Fibroblast of pulmonary artery (primary cell): ENCODE results near the gene TMEM176A.
A peak's percentile ranks its signal among the peaks of the same experiment; 100 is the strongest.
"Not testable (repeated sequence)": the region's sequence is repeated elsewhere in the genome, so short reads cannot be mapped to it uniquely, and the experiment has no call there.

Experiments used
- DNase-seq: peaks from one replicate; pipeline ENCODE4 v3.0.0-alpha.2; 2010; ENCODE audit warnings: low read depth
- H3K4me3 ChIP-seq: replicated peaks from 2 replicates; pipeline ENCODE4 v1.5.1; 2011; ENCODE audit warnings: low read depth, mild to moderate bottlenecking, control low read depth, low read length, moderate library complexity
- CTCF ChIP-seq: IDR thresholded peaks from 2 replicates; pipeline ENCODE4 v1.5.1; 2011; ENCODE audit warnings: mild to moderate bottlenecking, control low read depth, low read length, inconsistent platforms; ENCODE audit errors: missing control alignments

TMEM176A gene

GRCh38 chr7:150756166-150756565 lies 44.4 kb upstream of the TMEM176A start:
- H3K4me3 ChIP-seq, result no peak overlapping the region
- no peak for DNase-seq
- TF ChIP-seq CTCF, result no peak

- no peak overlapping the region for H3K4me3 ChIP-seq
- DNase-seq, result peak; percentile 3
- TF ChIP-seq CTCF, result peak; percentile 9
Observed at GRCh38 chr7:150756858-150757257, 43.7 kb upstream of the TMEM176A start.

GRCh38 chr7:150759479-150759878 lies 41.1 kb upstream of the TMEM176A start:
- TF ChIP-seq CTCF, result no peak
- no peak for DNase-seq
- H3K4me3 ChIP-seq, result no peak overlapping the region

GRCh38 chr7:150766334-150766709 lies 34.2 kb upstream of the TMEM176A start:
- DNase-seq, result no peak
- no peak overlapping the region for H3K4me3 ChIP-seq
- TF ChIP-seq CTCF, result no peak

DNA sequence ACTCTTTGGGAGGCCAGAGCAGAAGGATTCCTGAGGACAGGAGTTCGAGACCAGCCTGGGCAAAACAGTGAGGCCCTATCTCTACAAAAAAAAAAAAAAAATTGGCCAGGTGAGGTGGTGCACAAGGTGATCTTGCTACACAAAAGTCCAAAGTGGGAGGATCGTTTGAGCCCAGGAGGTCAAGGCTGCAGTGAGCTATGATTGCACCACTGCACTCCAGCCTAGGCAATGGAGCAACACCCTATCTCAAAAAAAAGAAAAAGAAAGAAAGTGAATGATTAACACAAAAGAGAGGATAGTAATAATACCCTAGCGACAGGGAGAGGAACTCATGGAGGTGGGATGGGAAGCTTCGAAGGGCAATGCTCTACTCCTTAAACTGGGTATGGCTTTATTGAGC lies 30.8 kb upstream of the TMEM176A start:
- no peak overlapping the region for H3K4me3 ChIP-seq
- DNase-seq, result no peak
- TF ChIP-seq CTCF, result no peak

DNA sequence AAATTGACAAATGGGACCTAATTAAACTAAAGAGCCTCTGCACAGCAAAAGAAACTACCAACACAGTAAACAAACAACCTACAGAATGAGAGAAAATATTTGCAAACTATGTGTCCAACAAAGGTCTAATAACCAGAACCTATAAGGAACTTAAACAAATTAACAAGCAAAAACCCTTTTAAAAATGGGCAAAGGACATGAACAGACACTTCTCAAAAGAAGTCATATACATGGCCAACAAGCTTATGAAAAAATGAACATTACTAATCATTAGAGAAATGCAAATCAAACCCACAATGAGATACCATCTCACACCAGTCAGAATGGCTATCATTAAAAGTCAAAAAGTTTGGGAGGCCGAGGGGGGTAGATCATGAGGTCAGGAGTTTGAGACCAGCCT lies 26.4 kb upstream of the TMEM176A start:
- DNase-seq, H3K4me3 ChIP-seq: not testable (repeated sequence)

GRCh38 chr7:150778014-150778737 lies 22.4 kb upstream of the TMEM176A start:
- TF ChIP-seq CTCF, result no peak
- no peak for DNase-seq
- no peak overlapping the region for H3K4me3 ChIP-seq
